K562 (cell line): Measurements from ENCODE around the gene LINGO3.

Experiments used
- FOXM1 ChIP-seq, 2 experiments: fragments of 450-650 bp in 1 of 2; sonication (generic) in 1 of 2; formaldehyde crosslinking in 1 of 2; IDR thresholded peaks; 2 replicates each; pipeline versions ENCODE4 v1.6.1 to v1.9.0; 2017 to 2022; ENCODE audit warnings: low read depth in 2 of 2, mild to moderate bottlenecking in 2 of 2, missing genetic modification reagents in 1 of 2, moderate library complexity in 1 of 2
- GTF2A2 ChIP-seq: IDR thresholded peaks from 2 replicates; pipeline ENCODE4 v1.6.1; 2016; ENCODE audit warnings: mild to moderate bottlenecking, missing genetic modification characterization, missing compliant biosample characterization
- HNRNPH1 ChIP-seq: fragments of 200-400 bp; formaldehyde crosslinking; optimal IDR thresholded peaks from 2 replicates; pipeline ENCODE3; 2017; ENCODE audit warnings: low read depth, mild to moderate bottlenecking, low read length, moderate library complexity
- PHF20 ChIP-seq: fragments of 450-650 bp; IDR thresholded peaks from 2 replicates; pipeline ENCODE4 v1.6.1; 2018; ENCODE audit not compliant: partially characterized antibody
- POLR3G ChIP-seq: IDR thresholded peaks from 2 replicates; pipeline ENCODE4 v1.6.1; 2011; ENCODE audit not compliant: insufficient read length, insufficient replicate concordance; ENCODE audit errors: extremely low read depth
- ZNF12 ChIP-seq: sonication (generic); formaldehyde crosslinking; IDR thresholded peaks from 2 replicates; pipeline ENCODE4 v1.4.0; 2020; ENCODE audit warnings: mild to moderate bottlenecking, missing genetic modification reagents
- ZNF146 ChIP-seq: IDR thresholded peaks from one replicate; pipeline ENCODE4 v1.6.1; 2018; ENCODE audit warnings: missing compliant biosample characterization; ENCODE audit not compliant: unreplicated experiment
- TF ChIP-seq, protein P1 (sequence below), 3 experiments: IDR thresholded peaks in 2 of 3; conservative IDR thresholded peaks in 1 of 3; 2 replicates each; pipeline ENCODE4 v1.5.1; 2011 to 2012; ENCODE audit warnings: low read length in 3 of 3, mild to moderate bottlenecking in 3 of 3, control low read depth in 2 of 3, improper control_type of control experiment in 1 of 3, inconsistent platforms in 1 of 3, low read depth in 1 of 3, mixed read lengths in 1 of 3, moderate library complexity in 1 of 3; ENCODE audit not compliant: insufficient read depth in 2 of 3

GRCh38 chr19:2334426-2334825 lies 26.5 kb upstream of the LINGO3 start:
- TF ChIP-seq HNRNPH1 (no peak), POLR3G (no peak), ZNF12 (CRISPR knock-in tag) (no peak), GTF2A2 (no peak), ZNF146 (no peak), PHF20 (no peak), FOXM1 (IDR thresholded peaks at IDR 0.05; ENCODE audit: low read depth) (no peak), FOXM1 (CRISPR knock-in tag; IDR thresholded peaks at IDR 0.05; ENCODE audit: low read depth) (no peak)
- TF ChIP-seq, protein P1, sequence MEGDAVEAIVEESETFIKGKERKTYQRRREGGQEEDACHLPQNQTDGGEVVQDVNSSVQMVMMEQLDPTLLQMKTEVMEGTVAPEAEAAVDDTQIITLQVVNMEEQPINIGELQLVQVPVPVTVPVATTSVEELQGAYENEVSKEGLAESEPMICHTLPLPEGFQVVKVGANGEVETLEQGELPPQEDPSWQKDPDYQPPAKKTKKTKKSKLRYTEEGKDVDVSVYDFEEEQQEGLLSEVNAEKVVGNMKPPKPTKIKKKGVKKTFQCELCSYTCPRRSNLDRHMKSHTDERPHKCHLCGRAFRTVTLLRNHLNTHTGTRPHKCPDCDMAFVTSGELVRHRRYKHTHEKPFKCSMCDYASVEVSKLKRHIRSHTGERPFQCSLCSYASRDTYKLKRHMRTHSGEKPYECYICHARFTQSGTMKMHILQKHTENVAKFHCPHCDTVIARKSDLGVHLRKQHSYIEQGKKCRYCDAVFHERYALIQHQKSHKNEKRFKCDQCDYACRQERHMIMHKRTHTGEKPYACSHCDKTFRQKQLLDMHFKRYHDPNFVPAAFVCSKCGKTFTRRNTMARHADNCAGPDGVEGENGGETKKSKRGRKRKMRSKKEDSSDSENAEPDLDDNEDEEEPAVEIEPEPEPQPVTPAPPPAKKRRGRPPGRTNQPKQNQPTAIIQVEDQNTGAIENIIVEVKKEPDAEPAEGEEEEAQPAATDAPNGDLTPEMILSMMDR (IDR thresholded peaks at IDR 0.05 in 2 of 3, conservative IDR thresholded peaks at IDR 0.05 in 1 of 3; ENCODE audit: insufficient read depth in 2 of 3, low read depth in 1 of 3, low read length in 3 of 3): no peak
